Trophoblast cell (in vitro differentiated cells and primary cell): ENCODE measurements around the gene SGF29.

Experiments used
- DNase-seq, 2 donors: peaks; one replicate each; pipeline ENCODE4 v3.0.0-alpha.2; 2016
- H2AFZ ChIP-seq: 2 replicates; pipeline ENCODE4 v1.6.1; 2013; ENCODE audit warnings: low read length, moderate library complexity, mild to moderate bottlenecking; ENCODE audit not compliant: insufficient read depth, poor library complexity
- H2AK5ac ChIP-seq: 2 replicates; pipeline ENCODE4 v1.6.1; 2013; ENCODE audit warnings: mild to moderate bottlenecking, low read length
- H2BK120ac ChIP-seq: 2 replicates; pipeline ENCODE4 v1.6.1; 2013; ENCODE audit warnings: low read length, mild to moderate bottlenecking, moderate library complexity; ENCODE audit not compliant: insufficient read depth, poor library complexity
- H2BK12ac ChIP-seq: 2 replicates; pipeline ENCODE4 v1.6.1; 2013; ENCODE audit warnings: mild to moderate bottlenecking, low read length, moderate library complexity
- H2BK5ac ChIP-seq: 2 replicates; pipeline ENCODE4 v1.6.1; 2013; ENCODE audit warnings: low read length, low read depth, moderate library complexity, mild to moderate bottlenecking; ENCODE audit not compliant: poor library complexity
- H3K14ac ChIP-seq: 2 replicates; pipeline ENCODE4 v1.6.1; 2013; ENCODE audit warnings: mild to moderate bottlenecking, low read length
- H3K18ac ChIP-seq: 2 replicates; pipeline ENCODE4 v1.6.1; 2013; ENCODE audit warnings: mild to moderate bottlenecking, low read length
- H3K23ac ChIP-seq: 2 replicates; pipeline ENCODE4 v1.6.1; 2013; ENCODE audit warnings: low read length
- H3K27ac ChIP-seq: 2 replicates; pipeline ENCODE4 v1.5.1; 2013; ENCODE audit warnings: low read depth, mild to moderate bottlenecking, inconsistent platforms, low read length, moderate library complexity
- H3K27me3 ChIP-seq: 2 replicates; pipeline ENCODE4 v1.6.1; 2013; ENCODE audit warnings: inconsistent platforms, mild to moderate bottlenecking, low read length, moderate library complexity; ENCODE audit not compliant: insufficient read depth
- H3K36me3 ChIP-seq, 2 experiments: 1 replicate in 1 of 2; 2 replicates in 1 of 2; pipeline ENCODE4 v1.6.1; 2013; ENCODE audit warnings: low read length in 2 of 2, mild to moderate bottlenecking in 2 of 2, moderate library complexity in 1 of 2; ENCODE audit not compliant: insufficient read depth in 2 of 2, control insufficient read depth in 1 of 2
- H3K4ac ChIP-seq: 2 replicates; pipeline ENCODE4 v1.6.1; 2013; ENCODE audit warnings: low read depth, mild to moderate bottlenecking, low read length, moderate library complexity
- H3K4me1 ChIP-seq, 2 experiments: 1 replicate in 1 of 2; 2 replicates in 1 of 2; pipeline ENCODE4 v1.6.1; 2013; ENCODE audit warnings: low read length in 2 of 2, mild to moderate bottlenecking in 2 of 2, moderate library complexity in 1 of 2; ENCODE audit not compliant: insufficient read depth in 2 of 2, control insufficient read depth in 1 of 2
- H3K4me2 ChIP-seq: 2 replicates; pipeline ENCODE4 v1.6.1; 2013; ENCODE audit warnings: inconsistent platforms, mild to moderate bottlenecking, low read length, moderate library complexity
- H3K4me3 ChIP-seq: 2 replicates; pipeline ENCODE4 v1.5.1; 2013; ENCODE audit warnings: mild to moderate bottlenecking, low read depth, low read length, inconsistent platforms
- H3K79me1 ChIP-seq: one replicate; pipeline ENCODE4 v1.6.1; 2013; ENCODE audit warnings: low read length
- H3K79me2 ChIP-seq: 2 replicates; pipeline ENCODE4 v1.6.1; 2013; ENCODE audit warnings: low read length, mild to moderate bottlenecking; ENCODE audit not compliant: control insufficient read depth, insufficient read depth, poor library complexity
- H3K9ac ChIP-seq: 2 replicates; pipeline ENCODE4 v1.6.1; 2013; ENCODE audit warnings: mild to moderate bottlenecking, low read length
- H3K9me3 ChIP-seq: 2 replicates; pipeline ENCODE4 v1.6.1; 2013; ENCODE audit warnings: low read depth, mild to moderate bottlenecking, control low read depth, inconsistent platforms, low read length; ENCODE audit not compliant: insufficient read depth
- H4K12ac ChIP-seq: 2 replicates; pipeline ENCODE4 v1.6.1; 2013; ENCODE audit warnings: low read depth, mild to moderate bottlenecking, low read length, moderate library complexity
- H4K8ac ChIP-seq: 2 replicates; pipeline ENCODE4 v1.6.1; 2013; ENCODE audit warnings: low read depth, mild to moderate bottlenecking, low read length, moderate library complexity
- H4K91ac ChIP-seq: one replicate; pipeline ENCODE4 v1.6.1; 2013; ENCODE audit warnings: low read depth, mild to moderate bottlenecking, low read length, moderate library complexity
- WGBS: extraction: QIAGEN DNeasy Blood & Tissue Kit; methylation state at CpG from one replicate; pipeline ENCODE4 v1.1.7; 2013; ENCODE audit warnings: missing lambda C conversion rate; ENCODE audit not compliant: insufficient read length, insufficient coverage; ENCODE audit errors: extremely low coverage; 5-methylcytosine and 5-hydroxymethylcytosine counted together

Gene SGF29

GRCh38 chr16:28575446-28576109 lies 21.9 kb downstream of the SGF29 start:
- no peak overlapping the region for H4K91ac ChIP-seq
- H3K23ac ChIP-seq, result no peak overlapping the region
- no peak for DNase-seq
- no CpG with 5 or more reads among the region's 8 CpGs for WGBS
- H3K4ac ChIP-seq, result no peak overlapping the region
- no peak overlapping the region for H3K18ac ChIP-seq
- no peak overlapping the region for H3K14ac ChIP-seq
- H2AFZ ChIP-seq, result no peak overlapping the region
- no peak overlapping the region for H2BK5ac ChIP-seq
- H3K36me3 ChIP-seq, result no peaks in the 10 kb centered on the region
- no peak overlapping the region for H2AK5ac ChIP-seq
- H4K12ac ChIP-seq, result no peak overlapping the region
- no peak overlapping the region for H3K9ac ChIP-seq
- H3K4me3 ChIP-seq, result no peak overlapping the region
- H2BK12ac ChIP-seq, result no peak overlapping the region
- peaks cover 0 to 8% of the 10 kb centered on the region in 2 experiments for H3K4me1 ChIP-seq
- H3K79me2 ChIP-seq, result no peaks in the 10 kb centered on the region
- no peaks in the 10 kb centered on the region for H3K79me1 ChIP-seq
- H3K9me3 ChIP-seq, result no peaks in the 10 kb centered on the region
- H4K8ac ChIP-seq, result no peak overlapping the region
- no peaks in the 10 kb centered on the region for H3K27me3 ChIP-seq
- H3K4me2 ChIP-seq, result no peak overlapping the region
- H3K27ac ChIP-seq, result no peak overlapping the region
- no peak overlapping the region for H2BK120ac ChIP-seq

DNA sequence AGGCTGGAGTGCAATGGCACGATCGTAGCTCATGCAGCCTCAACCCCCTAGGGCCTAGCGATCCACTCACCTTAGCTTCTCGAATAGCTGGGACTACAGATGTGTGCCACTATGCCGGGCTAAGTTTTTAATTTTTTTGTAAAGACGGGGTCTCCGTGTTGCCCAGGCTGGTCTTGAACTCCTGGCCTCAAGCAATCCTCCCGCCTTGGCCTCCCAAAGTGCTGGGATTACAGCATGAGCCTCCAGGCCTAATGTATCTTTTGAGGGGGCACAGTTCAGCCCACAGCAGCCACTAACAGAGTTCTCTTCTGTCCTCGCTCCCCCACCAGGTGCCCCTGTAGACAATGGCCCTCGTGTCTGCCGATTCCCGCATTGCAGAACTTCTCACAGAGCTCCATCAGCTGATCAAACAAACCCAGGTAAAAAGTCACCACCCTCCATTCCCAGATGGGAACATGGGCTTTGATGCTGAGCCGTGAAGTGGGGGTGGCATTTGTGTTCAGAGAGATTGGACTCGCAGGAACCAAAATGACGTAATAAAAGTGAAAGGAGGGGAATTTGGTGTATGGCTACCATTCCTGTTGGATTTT lies 27.1 kb downstream of the SGF29 start:
- H3K4me2 ChIP-seq, result no peak overlapping the region
- H4K8ac ChIP-seq, result no peak overlapping the region
- H4K91ac ChIP-seq, result no peak overlapping the region
- H3K23ac ChIP-seq, result no peak overlapping the region
- H2AFZ ChIP-seq, result no peak overlapping the region
- no peak overlapping the region for H3K4me3 ChIP-seq
- H2AK5ac ChIP-seq, result no peak overlapping the region
- H3K9me3 ChIP-seq, result no peaks in the 10 kb centered on the region
- no peak overlapping the region for H3K18ac ChIP-seq
- DNase-seq, result no peak
- no CpG with 5 or more reads among the region's 15 CpGs for WGBS
- no peak overlapping the region for H3K14ac ChIP-seq
- H3K79me2 ChIP-seq, result no peaks in the 10 kb centered on the region
- H2BK5ac ChIP-seq, result no peak overlapping the region
- no peak overlapping the region for H2BK12ac ChIP-seq
- no peak overlapping the region for H2BK120ac ChIP-seq
- no peaks in the 10 kb centered on the region for H3K4me1 ChIP-seq
- H3K9ac ChIP-seq, result no peak overlapping the region
- H4K12ac ChIP-seq, result no peak overlapping the region
- no peak overlapping the region for H3K27ac ChIP-seq
- H3K79me1 ChIP-seq, result no peaks in the 10 kb centered on the region
- H3K36me3 ChIP-seq, result peaks cover 6 to 10% of the 10 kb centered on the region in 2 experiments
- no peaks in the 10 kb centered on the region for H3K27me3 ChIP-seq
- H3K4ac ChIP-seq, result no peak overlapping the region

GRCh38 chr16:28585674-28586073 lies 32.0 kb downstream of the SGF29 start:
- no peak overlapping the region for H3K4ac ChIP-seq
- DNase-seq, result no peak
- no peaks in the 10 kb centered on the region for H3K27me3 ChIP-seq
- H3K9me3 ChIP-seq, result no peaks in the 10 kb centered on the region
- no peak overlapping the region for H2AK5ac ChIP-seq
- H3K79me2 ChIP-seq, result no peaks in the 10 kb centered on the region
- no peak overlapping the region for H2AFZ ChIP-seq
- WGBS, result no CpG with 5 or more reads among the region's 11 CpGs
- H3K27ac ChIP-seq, result no peak overlapping the region
- H2BK120ac ChIP-seq, result no peak overlapping the region
- H3K14ac ChIP-seq, result no peak overlapping the region
- no peak overlapping the region for H3K4me2 ChIP-seq
- no peak overlapping the region for H4K91ac ChIP-seq
- H4K8ac ChIP-seq, result no peak overlapping the region
- H3K23ac ChIP-seq, result no peak overlapping the region
- H3K9ac ChIP-seq, result no peak overlapping the region
- no peak overlapping the region for H3K4me3 ChIP-seq
- H3K18ac ChIP-seq, result no peak overlapping the region
- no peak overlapping the region for H2BK12ac ChIP-seq
- H3K36me3 ChIP-seq, result peaks cover 25 to 35% of the 10 kb centered on the region in 2 experiments
- no peak overlapping the region for H4K12ac ChIP-seq
- no peaks in the 10 kb centered on the region for H3K79me1 ChIP-seq
- peaks cover 0 to 2% of the 10 kb centered on the region in 2 experiments for H3K4me1 ChIP-seq
- H2BK5ac ChIP-seq, result no peak overlapping the region

GRCh38 chr16:28586466-28586865 lies 32.7 kb downstream of the SGF29 start:
- Histone ChIP-seq H2AFZ (no peak overlapping the region), H3K4me1 (peaks cover 0 to 2% of the 10 kb centered on the region in 2 experiments), H3K4me3 (no peak overlapping the region), H3K14ac (no peak overlapping the region), H3K79me1 (no peaks in the 10 kb centered on the region), H4K8ac (no peak overlapping the region), H2BK5ac (no peak overlapping the region), H3K18ac (no peak overlapping the region), H2BK12ac (no peak overlapping the region), H3K4ac (no peak overlapping the region), H2AK5ac (no peak overlapping the region), H3K9ac (no peak overlapping the region), H3K27ac (no peak overlapping the region), H3K27me3 (no peaks in the 10 kb centered on the region), H3K4me2 (no peak overlapping the region), H2BK120ac (no peak overlapping the region), H4K91ac (no peak overlapping the region), H3K36me3 (peaks cover 31 to 39% of the 10 kb centered on the region in 2 experiments), H3K9me3 (no peaks in the 10 kb centered on the region), H3K23ac (no peak overlapping the region), H4K12ac (no peak overlapping the region), H3K79me2 (no peaks in the 10 kb centered on the region)
- no CpG with 5 or more reads among the region's 3 CpGs for WGBS
- no peak for DNase-seq
